Measurements from ENCODE around the gene PAM16.

PAM16 gene

DNA sequence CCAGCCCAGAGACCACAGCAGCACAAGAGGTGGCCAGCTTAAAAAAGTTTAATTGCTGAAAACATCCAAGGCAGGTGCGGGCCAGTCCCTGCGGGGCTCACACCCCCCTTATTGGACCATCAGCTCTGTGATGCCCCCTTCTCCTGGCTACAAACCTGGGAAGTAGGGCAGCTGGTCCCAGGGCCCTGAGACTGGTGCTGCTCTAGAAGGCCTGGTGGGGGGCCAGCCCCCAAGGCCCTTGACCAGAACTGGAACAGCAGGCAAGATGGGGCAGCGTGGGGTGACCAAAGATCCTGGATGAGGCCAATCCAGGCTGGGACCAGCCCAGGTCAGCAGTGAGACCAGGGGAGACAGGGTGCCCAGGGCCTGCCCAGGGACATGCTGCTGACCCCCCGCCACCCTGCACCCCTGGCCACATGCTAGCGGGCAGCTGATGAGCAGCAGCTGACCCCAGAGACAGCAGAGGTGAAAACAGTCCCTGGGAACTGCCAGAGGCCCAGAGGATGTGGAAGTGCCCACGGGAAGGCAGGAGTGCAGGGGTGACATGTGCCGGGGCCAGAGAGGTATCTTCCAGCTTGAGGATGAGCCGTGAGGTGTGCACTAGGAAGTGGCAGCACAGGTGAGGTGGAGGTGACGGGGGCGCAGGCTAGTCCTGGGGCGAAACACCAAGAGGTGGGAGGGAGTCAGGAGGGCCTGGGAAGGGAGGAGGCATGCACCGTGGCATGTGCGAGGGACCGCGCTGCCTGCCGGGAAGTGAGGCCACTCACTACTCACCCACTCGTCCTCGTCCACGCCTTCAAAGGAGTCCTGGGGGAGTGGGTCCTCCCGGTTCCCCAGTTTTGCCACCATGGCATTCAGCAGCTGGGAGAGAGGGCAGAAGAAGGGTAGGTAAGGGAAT, 3.6 kb upstream of the PAM16 start:
- H3K4me3 ChIP-seq (ENCODE audit: low read depth, low read length), result no peak overlapping the region
- TF ChIP-seq, protein P1, sequence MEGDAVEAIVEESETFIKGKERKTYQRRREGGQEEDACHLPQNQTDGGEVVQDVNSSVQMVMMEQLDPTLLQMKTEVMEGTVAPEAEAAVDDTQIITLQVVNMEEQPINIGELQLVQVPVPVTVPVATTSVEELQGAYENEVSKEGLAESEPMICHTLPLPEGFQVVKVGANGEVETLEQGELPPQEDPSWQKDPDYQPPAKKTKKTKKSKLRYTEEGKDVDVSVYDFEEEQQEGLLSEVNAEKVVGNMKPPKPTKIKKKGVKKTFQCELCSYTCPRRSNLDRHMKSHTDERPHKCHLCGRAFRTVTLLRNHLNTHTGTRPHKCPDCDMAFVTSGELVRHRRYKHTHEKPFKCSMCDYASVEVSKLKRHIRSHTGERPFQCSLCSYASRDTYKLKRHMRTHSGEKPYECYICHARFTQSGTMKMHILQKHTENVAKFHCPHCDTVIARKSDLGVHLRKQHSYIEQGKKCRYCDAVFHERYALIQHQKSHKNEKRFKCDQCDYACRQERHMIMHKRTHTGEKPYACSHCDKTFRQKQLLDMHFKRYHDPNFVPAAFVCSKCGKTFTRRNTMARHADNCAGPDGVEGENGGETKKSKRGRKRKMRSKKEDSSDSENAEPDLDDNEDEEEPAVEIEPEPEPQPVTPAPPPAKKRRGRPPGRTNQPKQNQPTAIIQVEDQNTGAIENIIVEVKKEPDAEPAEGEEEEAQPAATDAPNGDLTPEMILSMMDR (IDR thresholded peaks at IDR 0.05; ENCODE audit: low read depth, low read length), result no peak

DNA sequence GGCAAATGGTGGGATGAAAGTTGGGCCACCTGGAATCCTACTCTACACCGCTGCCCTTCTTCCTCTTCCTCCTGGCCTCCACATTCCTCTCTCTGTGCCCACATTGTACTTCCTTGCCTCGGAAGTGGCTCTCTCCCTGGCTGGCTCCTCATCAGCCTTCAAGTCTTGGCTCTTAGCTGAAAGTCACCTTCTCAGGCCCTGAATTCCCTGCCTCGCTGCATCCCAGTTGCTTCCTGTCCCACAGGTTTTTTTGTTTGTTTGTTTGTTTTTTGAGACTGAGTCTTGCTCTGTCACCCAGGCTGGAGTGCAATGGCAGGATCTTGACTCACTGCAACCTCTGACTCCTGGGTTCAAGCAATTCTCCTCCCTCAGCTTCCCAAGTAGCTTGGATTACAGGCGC, 2.6 kb upstream of the PAM16 start:
- no peak overlapping the region for H3K4me3 ChIP-seq (ENCODE audit: low read depth, low read length)
- TF ChIP-seq, protein P1 (IDR thresholded peaks at IDR 0.05; ENCODE audit: low read depth, low read length), result no peak

DNA sequence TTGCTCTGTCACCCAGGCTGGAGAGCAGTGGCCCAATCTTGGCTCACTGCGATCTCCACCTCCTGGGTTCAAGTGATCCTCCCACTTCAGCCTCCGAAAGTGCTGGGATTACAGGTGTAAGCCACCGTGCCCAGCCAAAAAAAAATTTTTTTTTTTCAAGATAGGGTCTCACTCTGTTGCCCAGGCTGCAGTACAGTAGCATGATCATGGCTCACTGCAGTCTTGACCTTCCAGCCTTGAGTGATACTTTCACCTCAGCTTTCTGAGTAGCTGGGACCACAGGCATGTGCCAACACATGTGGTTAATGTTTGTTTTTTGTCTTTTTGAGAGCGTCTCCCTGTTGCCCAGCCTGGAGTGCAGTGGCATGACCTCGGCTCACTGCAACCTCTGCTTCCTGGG, 1.7 kb upstream of the PAM16 start:
- TF ChIP-seq, protein P1 (IDR thresholded peaks at IDR 0.05; ENCODE audit: low read depth, low read length), result no peak
- no peak overlapping the region for H3K4me3 ChIP-seq (ENCODE audit: low read depth, low read length)

DNA sequence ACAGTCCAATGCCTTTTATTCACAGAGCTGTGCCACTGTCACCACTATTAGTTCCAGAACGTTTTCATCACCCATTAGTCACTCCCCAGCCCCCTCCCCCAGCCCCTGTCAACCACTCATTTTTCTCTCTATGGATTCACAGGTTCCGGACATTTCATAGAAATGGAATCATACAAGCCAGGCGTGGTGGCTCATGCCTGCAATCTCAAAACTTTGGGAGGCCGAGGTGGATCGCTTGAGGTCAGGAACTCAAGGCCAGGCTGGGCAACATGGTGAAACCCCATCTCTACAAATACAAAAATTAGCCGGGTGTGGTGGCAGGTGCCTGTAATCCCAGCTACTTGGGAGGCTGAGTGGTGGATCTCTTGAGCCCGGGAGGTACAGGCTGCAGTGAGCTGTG, 759 bp upstream of the PAM16 start:
- no peak overlapping the region for H3K4me3 ChIP-seq (ENCODE audit: low read depth, low read length)
- TF ChIP-seq, protein P1 (IDR thresholded peaks at IDR 0.05; ENCODE audit: low read depth, low read length), result no peak

DNA sequence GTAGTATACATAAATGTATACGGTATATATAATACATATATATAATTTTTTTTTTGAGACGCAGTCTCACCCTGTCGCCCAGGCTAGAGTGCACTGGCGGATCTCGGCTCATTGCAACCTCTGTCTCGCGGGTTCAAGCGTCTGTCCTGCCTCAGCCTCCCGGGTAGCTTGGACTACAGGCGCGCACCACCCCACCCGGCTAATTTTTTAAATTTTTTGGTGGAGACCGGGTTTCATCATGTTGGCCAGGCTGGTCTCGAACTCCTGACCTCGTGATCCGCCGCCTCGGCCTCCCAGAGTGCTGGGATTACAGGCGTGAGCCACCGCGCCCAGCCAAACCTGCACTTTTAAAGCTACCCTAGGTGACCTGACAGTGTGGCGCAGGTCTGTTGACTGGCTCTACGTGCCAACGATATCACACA, 745 bp downstream of the PAM16 start:
- peak overlapping the region; percentile 70 for H3K4me3 ChIP-seq (ENCODE audit: low read depth, low read length)
- TF ChIP-seq, protein P1 (IDR thresholded peaks at IDR 0.05; ENCODE audit: low read depth, low read length), result no peak

DNA sequence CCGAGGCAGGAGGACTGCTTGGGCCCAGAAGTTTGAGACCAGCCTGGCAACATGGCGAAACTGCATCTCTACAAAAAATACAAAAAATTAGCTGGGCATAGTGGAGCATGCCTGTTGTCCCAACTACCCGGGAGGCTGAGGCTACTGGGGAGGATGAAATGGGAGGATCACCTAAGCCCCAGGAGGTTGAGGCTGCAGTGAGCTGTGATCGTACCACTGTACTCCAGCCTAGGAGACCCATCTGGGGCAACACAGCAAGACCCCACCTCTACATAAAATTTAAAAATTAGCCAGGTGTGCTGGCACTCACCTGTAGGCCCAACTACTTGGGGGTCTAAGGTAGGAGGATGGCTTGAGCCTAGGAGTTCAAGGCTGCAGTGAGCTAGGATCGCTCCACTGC, 1.8 kb downstream of the PAM16 start:
- TF ChIP-seq, protein P1 (IDR thresholded peaks at IDR 0.05; ENCODE audit: low read depth, low read length), result no peak
- H3K4me3 ChIP-seq (ENCODE audit: low read depth, low read length), result no peak overlapping the region

DNA sequence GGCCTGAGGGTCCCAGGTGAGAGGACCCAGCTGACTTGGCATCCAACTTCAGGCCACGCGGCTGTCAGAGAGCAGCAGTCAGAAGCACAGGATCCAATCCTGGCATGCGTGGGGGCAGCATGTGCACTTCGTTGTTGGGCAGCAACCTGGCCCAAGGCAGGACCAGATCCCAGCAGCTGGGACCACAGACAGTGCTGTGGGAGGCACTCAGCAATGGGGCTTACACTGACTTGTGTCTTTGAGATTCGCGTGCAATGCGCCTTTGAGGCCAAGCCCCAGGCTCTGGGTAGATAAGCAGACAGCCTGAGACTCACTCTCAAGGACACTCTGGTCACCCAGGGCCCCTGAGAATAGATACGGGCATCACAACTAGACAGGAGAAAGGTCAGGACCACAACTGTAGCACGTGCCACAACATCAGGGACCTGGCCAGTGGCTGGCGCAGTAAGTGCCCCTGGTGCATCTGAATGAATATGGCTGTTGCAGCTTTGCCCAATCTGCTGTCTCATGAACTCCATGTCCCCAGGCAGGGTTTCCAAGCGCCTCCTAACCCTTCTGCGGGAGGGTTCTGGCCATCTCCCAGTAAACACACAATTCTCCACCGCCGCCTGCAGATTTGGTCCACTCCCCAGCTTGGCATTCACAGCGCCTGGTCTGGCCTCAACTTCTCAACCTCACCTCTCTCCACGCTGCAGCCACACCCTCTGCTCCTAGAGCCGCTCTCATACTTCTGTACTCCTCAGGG, 3.2 kb downstream of the PAM16 start:
- TF ChIP-seq, protein P1 (IDR thresholded peaks at IDR 0.05; ENCODE audit: low read depth, low read length), result no peak
- H3K4me3 ChIP-seq (ENCODE audit: low read depth, low read length), result no peak overlapping the region
